Esophagus squamous epithelium (tissue), 4 donors: ENCODE data around the gene PYGM.

ENCODE experiments used
- CTCF ChIP-seq, 6 experiments: fragments of 450-650 bp in 4 of 6; fragments of 200-600 bp in 2 of 6; sonication (generic) in 2 of 6; IDR thresholded peaks; one replicate each; pipeline ENCODE4 v1.5.1; 2016 to 2019; ENCODE audit warnings: antibody characterized with exemption in 6 of 6, mild to moderate bottlenecking in 4 of 6, moderate library complexity in 4 of 6
- POLR2A ChIP-seq, 4 donors: fragments of 450-650 bp; IDR thresholded peaks; one replicate each; pipeline ENCODE4 v1.6.1; 2017; ENCODE audit warnings: antibody characterized with exemption in 4 of 4, mild to moderate bottlenecking in 4 of 4, moderate library complexity in 3 of 4

DNA sequence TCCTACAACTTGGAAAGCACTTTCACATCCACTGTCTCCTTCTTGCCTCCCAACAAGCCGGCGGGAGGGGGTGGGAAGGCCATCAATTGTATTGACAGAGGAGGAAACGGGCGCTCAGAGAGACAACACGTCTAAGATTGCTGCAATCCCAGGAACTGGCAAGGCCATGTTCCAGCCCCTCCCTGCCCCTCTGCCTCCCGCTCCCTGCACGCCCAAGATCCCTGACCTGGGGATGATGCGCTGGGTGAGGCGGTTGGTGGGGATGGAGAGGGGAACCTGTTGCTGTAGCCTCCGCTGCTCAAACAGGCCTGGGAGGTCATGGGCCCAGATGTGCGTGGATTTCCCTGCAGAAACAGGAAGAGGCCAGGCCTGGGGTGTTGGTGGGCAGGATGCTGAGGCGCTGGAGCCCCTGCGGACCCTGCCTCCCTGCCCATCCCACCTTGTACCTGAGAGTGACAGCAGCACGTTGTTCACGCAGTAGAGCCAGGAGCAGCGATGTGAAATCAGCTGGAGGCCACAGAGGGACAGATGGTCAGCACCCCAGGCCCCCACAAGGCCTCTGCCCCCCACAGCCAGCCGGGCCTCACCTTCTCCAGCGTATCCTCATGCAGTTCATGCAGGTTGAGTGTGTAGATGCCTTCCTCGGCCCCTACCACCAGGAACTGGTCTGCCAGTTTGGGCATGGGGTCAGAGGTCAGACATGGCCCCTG is 36.4 kb upstream of the PYGM start:
- TF ChIP-seq CTCF (IDR thresholded peaks at IDR 0.05) (no peak), POLR2A (IDR thresholded peaks at IDR 0.05) (no peak)
